NB4 (cell line): Measurements from ENCODE around the gene GNB5.

ENCODE experiments used
- CTCF ChIP-seq: IDR thresholded peaks from one replicate; pipeline ENCODE4 v1.5.1; 2012; ENCODE audit warnings: low read depth, low read length
- MYC ChIP-seq: IDR thresholded peaks from 2 replicates; pipeline ENCODE4 v1.6.1; 2011; ENCODE audit warnings: low read depth, low read length
- POLR2A ChIP-seq: IDR thresholded peaks from 2 replicates; pipeline ENCODE4 v1.6.1; 2011; ENCODE audit warnings: mild to moderate bottlenecking; ENCODE audit not compliant: insufficient read length; ENCODE audit errors: extremely low read depth

GRCh38 chr15:52230073-52230472 lies 38.9 kb upstream of the GNB5 start:
- TF ChIP-seq CTCF (no peak), POLR2A (no peak), MYC (no peak)
